IMR-90 (cell line): ENCODE data around the gene FAM184A. TPM values are rescaled to one million over a fixed set of nuclear protein-coding genes. Genes with fewer than 3 reads are reported as not detected.

Source experiments
- microRNA-seq, 2 experiments: library from miRNA; stranded (forward) in 1 of 2; unstranded in 1 of 2; fragments of 10-50 nt in 1 of 2; fragments of <30 nt in 1 of 2; gene quantifications in 1 of 2; microRNA quantifications in 1 of 2; one replicate each; pipeline versions ENCODE3 to v1.1.0; 2013 to 2020; ENCODE audit not compliant: insufficient read depth in 1 of 2, insufficient read length in 1 of 2, unreplicated experiment in 1 of 2
- polyA plus RNA-seq, 3 experiments: library from polyadenylated mRNA; depleted of rRNA; stranded (reverse); fragments of >200 nt; gene quantifications; 2 replicates each; pipeline ENCODE4 v1.2.3, GENCODE V29; 2012; ENCODE audit warnings: low replicate concordance in 1 of 3
- small RNA-seq, 5 experiments: library from RNA; depleted of rRNA; stranded (forward); fragments of <200 nt; gene quantifications; one replicate each; pipeline ENCODE3, GENCODE V24; 2012
- total RNA-seq: library from RNA; depleted of rRNA; stranded (reverse); fragments of >200 nt; gene quantifications from 2 replicates; pipeline ENCODE4 v1.2.3, GENCODE V29; 2012; rRNA removed

The FAM184A gene
- total and polyA plus RNA-seq, 2 of the 4 experiments (the other 2 are of a cell fraction) = 0.03 TPM; not detected in 1

Small RNA genes within 50 kb of the gene (microRNA-seq; reads per million reads assigned to microRNA genes)
- gene MIR548B (ENCODE audit: insufficient read depth in 1 of 2, insufficient read length in 1 of 2, unreplicated experiment in 1 of 2) (0 reads per million in 2 experiments), gene RF00019 (ENCODE audit: insufficient read depth, insufficient read length) (not detected)

Small RNA genes within 50 kb of the gene (small RNA-seq; reads per million reads assigned to genes)
- gene MIR548B = 0 to 1.9 (median 0) reads per million in 5 experiments
- gene RF00019 = 0 reads per million in 5 experiments

Other genes starting within 250 kb of the FAM184A start
- 11.1 and 24.4 TPM in 2 replicates for gene ASF1A, start 184.5 kb downstream of the FAM184A start, total RNA-seq
- gene ASF1A, start 184.5 kb downstream of the FAM184A start, polyA plus RNA-seq (2012; rRNA removed) = 7.2 and 10.1 TPM in 2 replicates
- 7.2 and 7.8 TPM in 2 replicates for gene MCM9, start 143.5 kb downstream of the FAM184A start, total RNA-seq
- gene MCM9, start 143.5 kb downstream of the FAM184A start, polyA plus RNA-seq (2012; rRNA removed) = 3.2 and 3.5 TPM in 2 replicates